Mammary epithelial cell (primary cell): Measurements from ENCODE around the gene BMP6.

ENCODE experiments used
- CTCF ChIP-seq, 2 donors: IDR thresholded peaks in 1 of 2; conservative IDR thresholded peaks in 1 of 2; 2 replicates each; pipeline ENCODE4 v1.5.1; 2011 to 2012; ENCODE audit warnings: inconsistent platforms in 2 of 2, low read length in 2 of 2, mild to moderate bottlenecking in 2 of 2, control low read depth in 1 of 2, low read depth in 1 of 2; ENCODE audit not compliant: insufficient read depth in 1 of 2; ENCODE audit errors: extremely low read depth in 1 of 2
- EZH2 ChIP-seq: IDR thresholded peaks from 2 replicates; pipeline ENCODE4 v1.6.1; 2012; ENCODE audit warnings: low read length, inconsistent platforms, borderline replicate concordance

DNA sequence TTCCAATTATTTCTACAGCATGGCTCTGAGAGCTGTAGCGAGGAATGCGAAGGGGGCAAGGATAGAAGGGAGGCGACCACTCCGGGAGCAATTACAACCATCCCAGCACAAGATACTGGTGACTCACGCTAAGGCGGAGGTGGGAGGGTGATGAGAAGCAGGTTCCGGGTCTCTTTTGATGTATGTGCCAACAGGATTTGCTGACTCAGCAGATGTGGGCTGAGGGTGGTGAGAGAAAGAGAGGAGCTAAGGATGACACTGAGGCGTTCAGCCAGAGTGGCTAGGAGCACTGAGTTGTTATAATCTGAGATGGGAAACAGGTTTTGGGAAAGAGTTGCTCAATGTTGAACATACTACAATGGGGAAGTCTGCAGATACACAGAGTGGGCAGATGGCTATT, 194.0 kb downstream of the BMP6 start:
- TF ChIP-seq CTCF (conservative IDR thresholded peaks at IDR 0.05 in 1 of 2, IDR thresholded peaks at IDR 0.05 in 1 of 2; ENCODE audit: extremely low read depth in 1 of 2, insufficient read depth in 1 of 2, low read depth in 1 of 2, low read length in 2 of 2) (no peak), EZH2 (no peak)
